HCT116 (cell line): ENCODE results near the gene KCNC1. TPM values are rescaled to one million over a fixed set of nuclear protein-coding genes. Genes with fewer than 3 reads are reported as not detected.

Source experiments
- ATAC-seq: fragments of 200-7000 bp; cut with Tn5 transposase; 2 replicates; pipeline ENCODE4 v1.9.1; 2020; ENCODE audit warnings: mild to moderate bottlenecking, moderate library complexity
- BruUV-seq: library from RNA; stranded (reverse); fragments of 400-500 nt; replicated peaks from 2 replicates; lab custom pipeline; 2021; lab: Mats Ljungman, UMichigan
- CTCF ChIA-PET: fragments of 300-600 bp; sonication (Branson Sonifier 250); formaldehyde crosslinking; loops from one replicate; lab custom pipeline; 2021; ENCODE audit warnings: antibody characterized with exemption; lab: Charles Lee
- POLR2A ChIA-PET: fragments of 300-600, 350-600 bp; sonication (Branson Sonifier 250); formaldehyde crosslinking; loops from one replicate; lab custom pipeline; 2021; ENCODE audit warnings: antibody characterized with exemption; lab: Charles Lee
- RAD21 ChIA-PET, 2 experiments: fragments of 300-600 bp; sonication (Branson Sonifier 250); formaldehyde crosslinking; loops; one replicate each; lab custom pipeline; 2023; ENCODE audit warnings: low total read pairs in 2 of 2; ENCODE audit not compliant: uncharacterized antibody in 2 of 2, unreplicated experiment in 2 of 2, low non-redundant PET in 1 of 2; lab: Charles Lee
- DNase-seq: peaks from one replicate; pipeline ENCODE4 v3.0.0-alpha.2; 2010; ENCODE audit warnings: low read depth, low spot score
- H2AFZ ChIP-seq: fragments of 200-600 bp; shearing (Covaris generic), sonication (generic); 2 replicates; pipeline ENCODE4 v1.6.1; 2017; ENCODE audit warnings: low read depth, mixed run types, mixed read lengths, antibody characterized with exemption, low read length; ENCODE audit not compliant: poor library complexity, severe bottlenecking
- H3K27ac ChIP-seq: 2 replicates; pipeline ENCODE4 v1.5.1; 2012; ENCODE audit warnings: low read depth, low read length
- H3K27me3 ChIP-seq: fragments of 200-600 bp; sonication (generic); 2 replicates; pipeline ENCODE4 v1.6.1; 2016; ENCODE audit warnings: mixed run types, low read length, mixed read lengths; ENCODE audit not compliant: insufficient read depth
- H3K36me3 ChIP-seq, 2 experiments: fragments of 200-500 bp in 1 of 2; fragments of 200-600 bp in 1 of 2; sonication (Bioruptor generic) in 1 of 2; sonication (generic) in 1 of 2; 2 replicates each; pipeline versions ENCODE4 v1.5.1 to v1.6.1; 2014 to 2016; ENCODE audit warnings: low read length in 2 of 2, inconsistent platforms in 1 of 2, mixed read lengths in 1 of 2, mixed run types in 1 of 2; ENCODE audit not compliant: insufficient read depth in 2 of 2, control insufficient read depth in 1 of 2
- H3K4me1 ChIP-seq, 2 experiments: fragments of 200-600 bp in 1 of 2; sonication (generic) in 1 of 2; 2 replicates each; pipeline versions ENCODE4 v1.5.1 to v1.6.1; 2012 to 2017; ENCODE audit warnings: low read length in 2 of 2, inconsistent platforms in 1 of 2, mild to moderate bottlenecking in 1 of 2, mixed read lengths in 1 of 2, mixed run types in 1 of 2, moderate library complexity in 1 of 2; ENCODE audit not compliant: insufficient read depth in 2 of 2, control insufficient read depth in 1 of 2
- H3K4me2 ChIP-seq: fragments of 200-600 bp; sonication (generic); 2 replicates; pipeline ENCODE4 v1.6.1; 2017; ENCODE audit warnings: mixed run types, low read length, mixed read lengths
- H3K4me3 ChIP-seq, 2 experiments: fragments of 200-600 bp in 1 of 2; sonication (generic) in 1 of 2; replicated peaks in 1 of 2; 2 replicates each; pipeline ENCODE4 v1.5.1; 2011 to 2016; ENCODE audit warnings: low read length in 2 of 2, control low read depth in 1 of 2, low read depth in 1 of 2, mild to moderate bottlenecking in 1 of 2, mixed read lengths in 1 of 2, mixed run types in 1 of 2
- H3K79me2 ChIP-seq: fragments of 200-600 bp; sonication (generic); 2 replicates; pipeline ENCODE4 v1.6.1; 2017; ENCODE audit warnings: mild to moderate bottlenecking, mixed run types, low read length, moderate library complexity, mixed read lengths; ENCODE audit not compliant: insufficient read depth
- H3K9ac ChIP-seq: fragments of 200-600 bp; sonication (generic); 2 replicates; pipeline ENCODE4 v1.6.1; 2016; ENCODE audit warnings: low read length, mixed read lengths
- H3K9me2 ChIP-seq: fragments of 200-600 bp; sonication (generic), shearing (Covaris generic); 2 replicates; pipeline ENCODE4 v1.6.1; 2017; ENCODE audit warnings: mixed run types, mild to moderate bottlenecking, moderate library complexity; ENCODE audit not compliant: insufficient read depth
- H3K9me3 ChIP-seq, 2 experiments: fragments of 200-500 bp in 1 of 2; fragments of 200-600 bp in 1 of 2; sonication (Bioruptor generic) in 1 of 2; sonication (generic) in 1 of 2; 2 replicates each; pipeline ENCODE4 v1.6.1; 2014 to 2017; ENCODE audit warnings: low read length in 2 of 2, mixed read lengths in 2 of 2, inconsistent platforms in 1 of 2, low read depth in 1 of 2, mild to moderate bottlenecking in 1 of 2, mixed run types in 1 of 2, moderate library complexity in 1 of 2; ENCODE audit not compliant: control insufficient read depth in 1 of 2, insufficient read depth in 1 of 2
- H4K20me1 ChIP-seq: fragments of 200-600 bp; sonication (generic), shearing (Covaris generic); 2 replicates; pipeline ENCODE4 v1.6.1; 2017; ENCODE audit warnings: mixed run types, mild to moderate bottlenecking, moderate library complexity; ENCODE audit not compliant: insufficient read depth
- CEBPB ChIP-seq: IDR thresholded peaks from 2 replicates; pipeline ENCODE4 v1.6.1; 2012; ENCODE audit warnings: low read depth
- ELF1 ChIP-seq: IDR thresholded peaks from 2 replicates; pipeline ENCODE4 v1.6.1; 2012; ENCODE audit warnings: low read depth, borderline replicate concordance
- EZH2phosphoT487 ChIP-seq: fragments of 200-600 bp; IDR thresholded peaks from 2 replicates; pipeline ENCODE4 v1.6.1; 2018; ENCODE audit warnings: antibody characterized with exemption, borderline replicate concordance
- FOSL1 ChIP-seq: IDR thresholded peaks from 2 replicates; pipeline ENCODE4 v1.6.1; 2012; ENCODE audit warnings: low read depth
- POLR2A ChIP-seq: IDR thresholded peaks from 2 replicates; pipeline ENCODE4 v1.7.0; 2011; ENCODE audit warnings: borderline replicate concordance; ENCODE audit not compliant: insufficient read depth, insufficient read length; ENCODE audit errors: extremely low read depth
- POLR2AphosphoS5 ChIP-seq: IDR thresholded peaks from 2 replicates; pipeline ENCODE4 v1.6.1; 2011; ENCODE audit warnings: mild to moderate bottlenecking, low read depth, low read length, moderate library complexity
- RAD21 ChIP-seq: IDR thresholded peaks from 2 replicates; pipeline ENCODE4 v1.6.1; 2012; ENCODE audit warnings: low read depth, mild to moderate bottlenecking
- SP1 ChIP-seq: IDR thresholded peaks from 2 replicates; pipeline ENCODE4 v1.6.1; 2012; ENCODE audit warnings: low read depth
- TCF7L2 ChIP-seq: IDR thresholded peaks from 2 replicates; pipeline ENCODE4 v1.7.0; 2011; ENCODE audit warnings: borderline replicate concordance, inconsistent platforms; ENCODE audit not compliant: insufficient read depth, insufficient read length; ENCODE audit errors: extremely low read depth
- YY1 ChIP-seq: IDR thresholded peaks from 2 replicates; pipeline ENCODE4 v1.6.1; 2011; ENCODE audit warnings: low read length, low read depth, moderate library complexity, mild to moderate bottlenecking; ENCODE audit not compliant: insufficient replicate concordance; ENCODE audit errors: extremely low read depth
- ZNF274 ChIP-seq: fragments of 200-500 bp; sonication (Bioruptor generic); IDR thresholded peaks from 2 replicates; pipeline ENCODE4 v1.6.1; 2014; ENCODE audit warnings: mild to moderate bottlenecking, low read depth, low read length, inconsistent platforms
- intact Hi-C: fragments of 100-400 bp; cut with micrococcal nuclease; formaldehyde crosslinking; loops from 2 replicates; pipeline ENCODE4 v1.10.0; 2022
- total RNA-seq: library from RNA; stranded (reverse); gene quantifications from one replicate; pipeline ENCODE4 v1.2.1, GENCODE V29; 2021; ENCODE audit not compliant: unreplicated experiment
- TF ChIP-seq, protein P1 (sequence below): IDR thresholded peaks from 2 replicates; pipeline ENCODE4 v1.6.1; 2011; ENCODE audit warnings: mild to moderate bottlenecking, low read length, moderate library complexity; ENCODE audit not compliant: insufficient replicate concordance; ENCODE audit errors: extremely low read depth
- TF ChIP-seq, protein P2 (sequence below): IDR thresholded peaks from 2 replicates; pipeline ENCODE4 v1.6.1; 2012
- TF ChIP-seq, protein P3 (sequence below): IDR thresholded peaks from 2 replicates; pipeline ENCODE4 v1.6.1; 2012; ENCODE audit warnings: low read depth

KCNC1 gene
- total RNA-seq, 1 experiment from 2014 or later = 0.12 TPM

DNA sequence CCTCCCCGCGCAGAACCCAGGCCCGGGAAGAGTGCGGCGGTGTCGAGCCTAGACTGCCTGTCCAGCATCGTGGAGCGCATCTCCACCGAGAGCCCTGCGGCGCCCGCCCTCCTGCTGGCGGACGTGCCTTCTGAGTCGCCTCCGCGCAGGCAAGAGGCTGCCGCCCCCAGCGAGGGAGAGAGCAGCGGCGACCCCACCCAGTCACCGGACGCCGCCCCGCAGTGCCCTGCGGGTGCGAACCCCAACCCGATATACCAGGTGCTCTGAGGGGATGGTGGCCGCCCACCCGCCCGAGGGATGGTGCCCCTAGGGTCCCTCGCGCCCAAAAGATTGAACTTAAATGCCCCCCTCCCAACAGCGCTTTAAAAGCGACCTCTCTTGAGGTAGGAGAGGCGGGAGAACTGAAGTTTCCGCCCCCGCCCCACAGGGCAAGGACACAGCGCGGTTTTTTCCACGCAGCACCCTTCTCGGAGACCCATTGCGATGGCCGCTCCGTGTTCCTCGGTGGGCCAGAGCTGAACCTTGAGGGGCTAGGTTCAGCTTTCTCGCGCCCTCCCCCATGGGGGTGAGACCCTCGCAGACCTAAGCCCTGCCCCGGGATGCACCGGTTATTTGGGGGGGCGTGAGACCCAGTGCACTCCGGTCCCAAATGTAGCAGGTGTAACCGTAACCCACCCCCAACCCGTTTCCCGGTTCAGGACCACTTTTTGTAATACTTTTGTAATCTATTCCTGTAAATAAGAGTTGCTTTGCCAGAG, 13.2 kb upstream of the KCNC1 start:
- H3K4me3 ChIP-seq = no peak overlapping the region
- H3K79me2 ChIP-seq = no peaks in the 10 kb centered on the region
- DNase-seq = no peak
- TF ChIP-seq POLR2AphosphoS5 (no peak), YY1 (no peak), FOSL1 (no peak), SP1 (no peak), ZNF274 (no peak), RAD21 (no peak), TCF7L2 (no peak), ELF1 (no peak), EZH2phosphoT487 (no peak), POLR2A (no peak), CEBPB (no peak)
- TF ChIP-seq, protein P1, sequence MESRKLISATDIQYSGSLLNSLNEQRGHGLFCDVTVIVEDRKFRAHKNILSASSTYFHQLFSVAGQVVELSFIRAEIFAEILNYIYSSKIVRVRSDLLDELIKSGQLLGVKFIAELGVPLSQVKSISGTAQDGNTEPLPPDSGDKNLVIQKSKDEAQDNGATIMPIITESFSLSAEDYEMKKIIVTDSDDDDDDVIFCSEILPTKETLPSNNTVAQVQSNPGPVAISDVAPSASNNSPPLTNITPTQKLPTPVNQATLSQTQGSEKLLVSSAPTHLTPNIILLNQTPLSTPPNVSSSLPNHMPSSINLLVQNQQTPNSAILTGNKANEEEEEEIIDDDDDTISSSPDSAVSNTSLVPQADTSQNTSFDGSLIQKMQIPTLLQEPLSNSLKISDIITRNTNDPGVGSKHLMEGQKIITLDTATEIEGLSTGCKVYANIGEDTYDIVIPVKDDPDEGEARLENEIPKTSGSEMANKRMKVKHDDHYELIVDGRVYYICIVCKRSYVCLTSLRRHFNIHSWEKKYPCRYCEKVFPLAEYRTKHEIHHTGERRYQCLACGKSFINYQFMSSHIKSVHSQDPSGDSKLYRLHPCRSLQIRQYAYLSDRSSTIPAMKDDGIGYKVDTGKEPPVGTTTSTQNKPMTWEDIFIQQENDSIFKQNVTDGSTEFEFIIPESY = no peak
- TF ChIP-seq, protein P2, sequence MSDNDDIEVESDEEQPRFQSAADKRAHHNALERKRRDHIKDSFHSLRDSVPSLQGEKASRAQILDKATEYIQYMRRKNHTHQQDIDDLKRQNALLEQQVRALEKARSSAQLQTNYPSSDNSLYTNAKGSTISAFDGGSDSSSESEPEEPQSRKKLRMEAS = no peak
- TF ChIP-seq, protein P3, sequence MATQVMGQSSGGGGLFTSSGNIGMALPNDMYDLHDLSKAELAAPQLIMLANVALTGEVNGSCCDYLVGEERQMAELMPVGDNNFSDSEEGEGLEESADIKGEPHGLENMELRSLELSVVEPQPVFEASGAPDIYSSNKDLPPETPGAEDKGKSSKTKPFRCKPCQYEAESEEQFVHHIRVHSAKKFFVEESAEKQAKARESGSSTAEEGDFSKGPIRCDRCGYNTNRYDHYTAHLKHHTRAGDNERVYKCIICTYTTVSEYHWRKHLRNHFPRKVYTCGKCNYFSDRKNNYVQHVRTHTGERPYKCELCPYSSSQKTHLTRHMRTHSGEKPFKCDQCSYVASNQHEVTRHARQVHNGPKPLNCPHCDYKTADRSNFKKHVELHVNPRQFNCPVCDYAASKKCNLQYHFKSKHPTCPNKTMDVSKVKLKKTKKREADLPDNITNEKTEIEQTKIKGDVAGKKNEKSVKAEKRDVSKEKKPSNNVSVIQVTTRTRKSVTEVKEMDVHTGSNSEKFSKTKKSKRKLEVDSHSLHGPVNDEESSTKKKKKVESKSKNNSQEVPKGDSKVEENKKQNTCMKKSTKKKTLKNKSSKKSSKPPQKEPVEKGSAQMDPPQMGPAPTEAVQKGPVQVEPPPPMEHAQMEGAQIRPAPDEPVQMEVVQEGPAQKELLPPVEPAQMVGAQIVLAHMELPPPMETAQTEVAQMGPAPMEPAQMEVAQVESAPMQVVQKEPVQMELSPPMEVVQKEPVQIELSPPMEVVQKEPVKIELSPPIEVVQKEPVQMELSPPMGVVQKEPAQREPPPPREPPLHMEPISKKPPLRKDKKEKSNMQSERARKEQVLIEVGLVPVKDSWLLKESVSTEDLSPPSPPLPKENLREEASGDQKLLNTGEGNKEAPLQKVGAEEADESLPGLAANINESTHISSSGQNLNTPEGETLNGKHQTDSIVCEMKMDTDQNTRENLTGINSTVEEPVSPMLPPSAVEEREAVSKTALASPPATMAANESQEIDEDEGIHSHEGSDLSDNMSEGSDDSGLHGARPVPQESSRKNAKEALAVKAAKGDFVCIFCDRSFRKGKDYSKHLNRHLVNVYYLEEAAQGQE = no peak
- no peaks in the 10 kb centered on the region for H4K20me1 ChIP-seq
- no peaks in the 10 kb centered on the region for H3K9me3 ChIP-seq
- H3K36me3 ChIP-seq = no peaks in the 10 kb centered on the region
- BruUV-seq = no TSS peak
- ATAC-seq = no peak
- CTCF ChIA-PET = interaction anchor here (1.0 to 3.4 kb wide), 4 partner anchors 10 to 257 kb away, joined by 3 to 18 read pairs (median 8); no protein-coding TSS in a partner anchor
- no peak overlapping the region for H3K9ac ChIP-seq
- intact Hi-C loops = no loop called here
- POLR2A ChIA-PET = interaction anchor here (1.2 kb wide), 1 partner anchor 9 kb away, joined by 4 read pairs; no protein-coding TSS in a partner anchor
- RAD21 ChIA-PET = interaction anchor here in 1 of 2 experiments (1.1 kb wide), 1 partner anchor 10 kb away, joined by 5 read pairs; no protein-coding TSS in a partner anchor
- peaks cover 13% of the 10 kb centered on the region; the same call in 1 of the 2 replicates for H3K27me3 ChIP-seq
- H2AFZ ChIP-seq = peak overlapping the region; percentile 76
- H3K4me1 ChIP-seq = peaks cover 2 to 10% of the 10 kb centered on the region in 2 experiments; a peak in 3 of 4 replicates
- H3K27ac ChIP-seq = no peak overlapping the region
- peak overlapping the region; percentile 61 for H3K4me2 ChIP-seq
- no peaks in the 10 kb centered on the region for H3K9me2 ChIP-seq
